Measurements from ENCODE around the gene CMIP. TPM values are rescaled to one million over a fixed set of nuclear protein-coding genes. Genes with fewer than 3 reads are reported as not detected.

The CMIP gene
- total RNA-seq, 1 donor from 2014 or later = 27.7 TPM

GRCh38 chr16:81485824-81486539, 41.4 kb downstream of the CMIP start:
- no peak for TF ChIP-seq CTCF (IDR thresholded peaks at IDR 0.05; ENCODE audit: insufficient read depth, low read length, poor library complexity, severe bottlenecking)
- Histone ChIP-seq H3K36me3 (ENCODE audit: control insufficient read depth, insufficient read depth, low read length) (no peaks in the 10 kb centered on the region), H3K4me3 (ENCODE audit: low read depth, low read length) (no peak overlapping the region), H3K27me3 (ENCODE audit: control insufficient read depth, insufficient read depth, low read length) (no peaks in the 10 kb centered on the region)
- DNase-seq (ENCODE audit: low read depth) = no peak

DNA sequence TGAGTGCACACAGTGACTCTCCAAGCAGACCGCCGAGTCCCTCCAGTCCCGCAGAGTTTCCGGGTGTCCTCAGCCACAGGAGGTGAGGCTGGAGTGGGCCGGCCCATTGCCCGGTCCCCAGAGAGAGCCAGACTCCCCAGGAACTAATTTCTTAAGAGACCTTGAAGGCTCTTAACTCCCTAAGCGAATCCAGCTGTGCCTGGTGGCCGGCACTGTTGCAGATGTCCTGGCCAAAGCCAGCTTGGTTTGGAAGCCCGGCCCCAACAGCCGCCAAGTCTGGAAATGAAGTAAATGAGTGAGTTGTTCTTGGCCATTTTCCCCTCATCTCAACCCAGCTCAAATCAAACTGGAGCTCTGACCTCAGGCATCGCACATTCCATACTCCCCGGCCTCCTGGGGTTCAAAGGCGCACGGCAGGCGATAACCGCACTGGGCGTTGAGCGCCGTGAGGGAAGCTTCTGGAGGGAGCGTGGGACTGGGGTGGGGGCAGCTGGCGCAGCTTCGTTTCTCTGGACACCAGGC, 42.0 kb downstream of the CMIP start:
- no peak for DNase-seq (ENCODE audit: low read depth)
- no peak for TF ChIP-seq CTCF (IDR thresholded peaks at IDR 0.05; ENCODE audit: insufficient read depth, low read length, poor library complexity, severe bottlenecking)
- Histone ChIP-seq H3K4me3 (ENCODE audit: low read depth, low read length) (no peak overlapping the region), H3K36me3 (ENCODE audit: control insufficient read depth, insufficient read depth, low read length) (no peaks in the 10 kb centered on the region), H3K27me3 (ENCODE audit: control insufficient read depth, insufficient read depth, low read length) (no peaks in the 10 kb centered on the region)

GRCh38 chr16:81487301-81487720, 42.7 kb downstream of the CMIP start:
- H3K27me3 ChIP-seq (ENCODE audit: control insufficient read depth, insufficient read depth, low read length) = no peaks in the 10 kb centered on the region
- no peak overlapping the region for H3K4me3 ChIP-seq (ENCODE audit: low read depth, low read length)
- no peak for TF ChIP-seq CTCF (IDR thresholded peaks at IDR 0.05; ENCODE audit: insufficient read depth, low read length, poor library complexity, severe bottlenecking)
- no peak for DNase-seq (ENCODE audit: low read depth)
- H3K36me3 ChIP-seq (ENCODE audit: control insufficient read depth, insufficient read depth, low read length) = no peaks in the 10 kb centered on the region

GRCh38 chr16:81488687-81489411, 44.2 kb downstream of the CMIP start:
- no peak for TF ChIP-seq CTCF (IDR thresholded peaks at IDR 0.05; ENCODE audit: insufficient read depth, low read length, poor library complexity, severe bottlenecking)
- H3K27me3 ChIP-seq (ENCODE audit: control insufficient read depth, insufficient read depth, low read length) = no peaks in the 10 kb centered on the region
- no peak overlapping the region for H3K4me3 ChIP-seq (ENCODE audit: low read depth, low read length)
- DNase-seq (ENCODE audit: low read depth) = no peak
- H3K36me3 ChIP-seq (ENCODE audit: control insufficient read depth, insufficient read depth, low read length) = no peaks in the 10 kb centered on the region

- no peak for TF ChIP-seq CTCF (IDR thresholded peaks at IDR 0.05; ENCODE audit: insufficient read depth, low read length, poor library complexity, severe bottlenecking)
- H3K4me3 ChIP-seq (ENCODE audit: low read depth, low read length) = no peak overlapping the region
- no peak for DNase-seq (ENCODE audit: low read depth)
- no peaks in the 10 kb centered on the region for H3K36me3 ChIP-seq (ENCODE audit: control insufficient read depth, insufficient read depth, low read length)
- H3K27me3 ChIP-seq (ENCODE audit: control insufficient read depth, insufficient read depth, low read length) = no peaks in the 10 kb centered on the region
These were observed 45.1 kb downstream of the CMIP start for GRCh38 chr16:81489547-81490267.
